ENCODE measurements around the gene SYCP2.

The SYCP2 gene

GRCh38 chr20:59884494-59884893, 48.9 kb downstream of the SYCP2 start:
- H3K9me3 ChIP-seq (ENCODE audit: insufficient read depth, low read length) = no peaks in the 10 kb centered on the region
- no peaks in the 10 kb centered on the region for H3K36me3 ChIP-seq (ENCODE audit: low read length)
- no peak for TF ChIP-seq CTCF (IDR thresholded peaks at IDR 0.05; ENCODE audit: insufficient read depth, low read length, poor library complexity, severe bottlenecking)
- TF ChIP-seq EZH2phosphoT487 (conservative IDR thresholded peaks at IDR 0.05; ENCODE audit: low read length) = no peak
- H3K4me2 ChIP-seq (ENCODE audit: low read depth, low read length, poor library complexity, severe bottlenecking) = no peak overlapping the region
- no peak overlapping the region for H3K9ac ChIP-seq (ENCODE audit: low read length)
- H3F3A ChIP-seq (ENCODE audit: insufficient read depth) = no peaks in the 10 kb centered on the region
- H4K20me1 ChIP-seq (ENCODE audit: low read depth, low read length) = no peaks in the 10 kb centered on the region
- H3K79me2 ChIP-seq (ENCODE audit: insufficient read depth, low read length) = no peaks in the 10 kb centered on the region
- no peak overlapping the region for H2AFZ ChIP-seq (ENCODE audit: low read depth, low read length, severe bottlenecking)
- H3K27ac ChIP-seq (ENCODE audit: low read depth, low read length) = no peak overlapping the region
- H3K9me2 ChIP-seq (replicated peaks; ENCODE audit: insufficient read depth, low read length) = no peaks in the 10 kb centered on the region
- H3K4me3 ChIP-seq (ENCODE audit: insufficient read depth, low read length, poor library complexity, severe bottlenecking) = no peak overlapping the region
- H3K27me3 ChIP-seq (ENCODE audit: low read length) = no peaks in the 10 kb centered on the region

- Histone ChIP-seq H3K4me2 (ENCODE audit: low read depth, low read length, poor library complexity, severe bottlenecking) (no peak overlapping the region), H2AFZ (ENCODE audit: low read depth, low read length, severe bottlenecking) (no peak overlapping the region), H3K27ac (ENCODE audit: low read depth, low read length) (no peak overlapping the region), H4K20me1 (ENCODE audit: low read depth, low read length) (no peaks in the 10 kb centered on the region), H3F3A (ENCODE audit: insufficient read depth) (no peaks in the 10 kb centered on the region), H3K4me3 (ENCODE audit: insufficient read depth, low read length, poor library complexity, severe bottlenecking) (no peak overlapping the region), H3K9me2 (replicated peaks; ENCODE audit: insufficient read depth, low read length) (no peaks in the 10 kb centered on the region), H3K27me3 (ENCODE audit: low read length) (no peaks in the 10 kb centered on the region), H3K9ac (ENCODE audit: low read length) (no peak overlapping the region), H3K9me3 (ENCODE audit: insufficient read depth, low read length) (no peaks in the 10 kb centered on the region), H3K36me3 (ENCODE audit: low read length) (no peaks in the 10 kb centered on the region), H3K79me2 (ENCODE audit: insufficient read depth, low read length) (no peaks in the 10 kb centered on the region)
- TF ChIP-seq EZH2phosphoT487 (conservative IDR thresholded peaks at IDR 0.05; ENCODE audit: low read length) (no peak), CTCF (IDR thresholded peaks at IDR 0.05; ENCODE audit: insufficient read depth, low read length, poor library complexity, severe bottlenecking) (no peak)
Observed at GRCh38 chr20:59880198-59880597, 53.2 kb downstream of the SYCP2 start.

GRCh38 chr20:59873409-59873808, 60.0 kb downstream of the SYCP2 start:
- H3K4me3 ChIP-seq (ENCODE audit: insufficient read depth, low read length, poor library complexity, severe bottlenecking) = no peak overlapping the region
- H3K36me3 ChIP-seq (ENCODE audit: low read length) = no peaks in the 10 kb centered on the region
- H2AFZ ChIP-seq (ENCODE audit: low read depth, low read length, severe bottlenecking) = no peak overlapping the region
- H4K20me1 ChIP-seq (ENCODE audit: low read depth, low read length) = no peaks in the 10 kb centered on the region
- TF ChIP-seq EZH2phosphoT487 (conservative IDR thresholded peaks at IDR 0.05; ENCODE audit: low read length) = no peak
- no peak for TF ChIP-seq CTCF (IDR thresholded peaks at IDR 0.05; ENCODE audit: insufficient read depth, low read length, poor library complexity, severe bottlenecking)
- H3K79me2 ChIP-seq (ENCODE audit: insufficient read depth, low read length) = no peaks in the 10 kb centered on the region
- H3K9ac ChIP-seq (ENCODE audit: low read length) = no peak overlapping the region
- H3K27ac ChIP-seq (ENCODE audit: low read depth, low read length) = no peak overlapping the region
- no peaks in the 10 kb centered on the region for H3K27me3 ChIP-seq (ENCODE audit: low read length)
- no peaks in the 10 kb centered on the region for H3F3A ChIP-seq (ENCODE audit: insufficient read depth)
- no peaks in the 10 kb centered on the region for H3K9me3 ChIP-seq (ENCODE audit: insufficient read depth, low read length)
- no peak overlapping the region for H3K4me2 ChIP-seq (ENCODE audit: low read depth, low read length, poor library complexity, severe bottlenecking)
- H3K9me2 ChIP-seq (replicated peaks; ENCODE audit: insufficient read depth, low read length) = no peaks in the 10 kb centered on the region

Measured in SU-DHL-6 (cell line).